C4-2B (cell line): ENCODE measurements around the gene HAGHL.

Experiments used
- H3K27ac ChIP-seq: fragments of 450-650 bp; 2 replicates; pipeline ENCODE4 v1.5.1; 2017
- CTCF ChIP-seq: fragments of 450-650 bp; conservative IDR thresholded peaks from 2 replicates; pipeline ENCODE4 v1.5.1; 2017; ENCODE audit warnings: mild to moderate bottlenecking
- ZFX ChIP-seq: fragments of 450-650 bp; IDR thresholded peaks from 2 replicates; pipeline ENCODE4 v1.6.1; 2017

The HAGHL gene

GRCh38 chr16:716200-716568 lies 10.7 kb upstream of the HAGHL start:
- peak overlapping the region; percentile 82 for H3K27ac ChIP-seq
- TF ChIP-seq ZFX (no peak), CTCF (no peak)

- TF ChIP-seq ZFX (no peak), CTCF (no peak)
- H3K27ac ChIP-seq = peak overlapping the region; percentile 82
These were observed 10.1 kb upstream of the HAGHL start for GRCh38 chr16:716768-717325.

DNA sequence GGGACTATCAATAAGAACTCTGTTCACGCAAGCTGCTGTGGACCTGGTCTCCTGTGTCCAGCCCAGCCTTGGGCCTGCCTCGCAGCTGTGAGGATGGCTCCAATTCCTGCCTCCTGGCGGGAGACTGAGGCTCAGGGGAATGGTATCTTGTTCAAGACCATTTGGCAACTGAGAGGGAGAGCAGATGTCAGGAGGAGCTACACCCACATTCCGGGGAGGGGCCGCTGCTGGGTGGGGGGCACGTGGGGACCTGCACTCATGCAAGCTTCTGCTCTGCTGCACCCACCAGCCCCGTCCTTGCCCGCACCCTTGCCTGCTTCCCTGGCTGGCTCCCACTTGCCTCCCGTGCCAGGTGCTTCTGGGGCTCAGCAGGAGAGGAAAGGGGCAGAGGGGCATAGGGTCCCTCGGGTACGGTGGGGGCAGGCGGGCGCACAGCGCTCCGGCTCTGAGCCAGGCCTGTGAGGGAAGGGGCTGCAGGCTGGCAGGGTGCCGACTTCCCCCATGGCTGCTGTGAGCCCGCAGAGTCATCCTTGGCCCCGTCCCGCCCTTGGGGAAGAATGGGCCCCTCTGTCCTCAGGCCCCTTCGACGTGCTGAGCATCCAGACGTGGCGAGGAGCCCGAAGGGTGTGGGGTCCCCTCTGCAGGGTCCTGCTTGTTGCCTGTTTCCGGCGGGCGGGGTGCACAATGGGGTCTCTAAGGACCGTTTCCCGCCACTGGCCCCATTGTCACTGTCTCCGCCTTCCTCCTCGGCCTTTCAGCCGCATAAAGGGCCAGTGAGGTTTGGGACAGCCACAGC lies 9.3 kb upstream of the HAGHL start:
- TF ChIP-seq ZFX (no peak), CTCF (no peak)
- H3K27ac ChIP-seq = no peak overlapping the region

- no peak for TF ChIP-seq CTCF
- no peak for TF ChIP-seq ZFX
- no peak overlapping the region; the same call in 1 of the 2 replicates for H3K27ac ChIP-seq
These were observed 8.5 kb upstream of the HAGHL start for GRCh38 chr16:718389-718788.

DNA sequence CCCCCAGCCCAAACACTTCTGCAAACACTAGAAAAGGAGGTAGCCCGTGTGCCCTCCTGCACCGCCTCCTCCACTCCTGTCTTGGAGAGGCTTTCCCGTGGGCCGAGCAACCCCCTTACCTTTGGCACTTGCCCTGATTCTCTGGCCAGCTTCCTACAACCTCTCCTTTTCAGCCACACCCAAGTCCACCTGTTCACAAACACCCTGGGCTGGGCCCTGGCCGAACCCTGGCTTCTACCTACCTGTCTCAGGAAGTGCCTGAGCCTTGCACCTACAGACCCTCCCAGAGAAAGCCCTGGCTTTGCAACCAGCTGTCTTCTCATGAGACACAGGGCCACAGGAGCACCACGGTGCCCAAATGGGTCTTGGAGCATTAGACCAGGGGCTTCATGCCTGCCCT lies 8.0 kb upstream of the HAGHL start:
- H3K27ac ChIP-seq = peak overlapping the region; percentile 100; the same call in 1 of the 2 replicates
- TF ChIP-seq CTCF (no peak), ZFX (no peak)

DNA sequence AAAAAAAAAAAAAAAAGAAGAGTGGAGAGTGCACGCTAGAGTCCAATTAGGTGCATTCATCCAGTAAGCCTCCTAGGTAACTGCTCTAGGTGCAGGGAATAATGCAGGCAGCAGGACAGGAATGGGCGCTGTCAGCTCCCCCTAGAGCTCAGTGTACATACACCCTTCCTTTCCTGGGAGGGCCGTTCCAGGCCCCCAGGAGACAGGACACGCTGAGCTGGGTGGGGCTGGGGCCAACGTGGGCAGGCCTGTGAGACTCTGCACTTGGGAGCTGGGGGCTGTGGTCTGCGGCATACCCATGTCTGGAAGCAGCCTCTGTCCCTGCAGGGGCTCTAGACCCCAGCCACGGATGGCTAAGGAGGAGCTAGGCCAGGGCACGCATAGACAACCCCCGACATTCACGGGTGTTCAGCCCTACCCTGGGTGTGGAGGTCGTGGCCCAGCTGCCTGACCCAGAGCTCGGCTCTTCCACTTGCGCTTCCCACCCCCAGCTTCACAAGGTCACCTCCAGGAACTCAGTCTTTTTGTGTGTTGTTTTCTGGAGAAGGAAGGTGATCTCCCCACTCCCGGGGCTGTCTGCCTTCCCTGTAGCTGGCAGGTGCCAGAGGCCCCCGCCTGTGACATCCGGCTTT lies 7.0 kb upstream of the HAGHL start:
- peak overlapping the region; percentile 100 for H3K27ac ChIP-seq
- peak; percentile 32 for TF ChIP-seq CTCF
- TF ChIP-seq ZFX = no peak

DNA sequence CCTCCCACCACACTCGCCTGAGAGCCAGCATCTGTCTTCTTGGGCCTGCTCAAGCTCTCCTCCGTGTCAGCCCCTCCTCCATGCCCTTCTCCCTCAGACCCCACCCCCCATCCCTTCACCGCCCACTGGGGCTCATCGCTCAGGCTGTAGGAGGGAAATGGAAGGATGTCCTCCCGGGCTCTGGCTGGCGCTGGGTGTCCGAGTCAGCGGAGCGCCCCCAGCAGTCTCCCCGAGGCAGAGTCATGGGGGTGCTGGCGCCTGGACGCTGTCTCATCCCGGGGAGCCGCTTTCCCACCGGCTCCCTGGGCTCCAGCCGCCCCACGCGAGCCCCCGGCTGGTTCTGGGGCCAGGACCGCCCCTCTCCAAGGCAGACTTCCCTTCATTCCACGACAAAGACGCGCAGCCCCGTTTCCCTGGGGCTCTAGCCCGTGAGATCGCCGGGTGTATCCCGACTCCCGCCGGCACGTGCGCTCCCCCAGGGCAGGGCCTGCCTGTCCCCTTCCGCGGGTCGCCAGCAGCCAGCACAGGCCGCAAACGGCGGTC lies 6.4 kb upstream of the HAGHL start:
- TF ChIP-seq ZFX (no peak), CTCF (no peak)
- H3K27ac ChIP-seq = peak overlapping the region; percentile 100
